HG03439 (cell line): Measurements from ENCODE around the gene CBX8.
A peak's percentile ranks its signal among the peaks of the same experiment; 100 is the strongest.
"Not testable (repeated sequence)": the region's sequence is repeated elsewhere in the genome, so short reads cannot be mapped to it uniquely, and the experiment has no call there.

Source experiments
- ATAC-seq: cut with Tn5 transposase; IDR thresholded peaks from one replicate; pipeline ENCODE4 v1.9.1; 2021; ENCODE audit warnings: mild to moderate bottlenecking, moderate library complexity; ENCODE audit not compliant: unreplicated experiment

The CBX8 gene

GRCh38 chr17:79781736-79782575 is 14.9 kb downstream of the CBX8 start:
- no peak for ATAC-seq

- no peak for ATAC-seq
Measured at GRCh38 chr17:79781012-79781650, 15.7 kb downstream of the CBX8 start.

DNA sequence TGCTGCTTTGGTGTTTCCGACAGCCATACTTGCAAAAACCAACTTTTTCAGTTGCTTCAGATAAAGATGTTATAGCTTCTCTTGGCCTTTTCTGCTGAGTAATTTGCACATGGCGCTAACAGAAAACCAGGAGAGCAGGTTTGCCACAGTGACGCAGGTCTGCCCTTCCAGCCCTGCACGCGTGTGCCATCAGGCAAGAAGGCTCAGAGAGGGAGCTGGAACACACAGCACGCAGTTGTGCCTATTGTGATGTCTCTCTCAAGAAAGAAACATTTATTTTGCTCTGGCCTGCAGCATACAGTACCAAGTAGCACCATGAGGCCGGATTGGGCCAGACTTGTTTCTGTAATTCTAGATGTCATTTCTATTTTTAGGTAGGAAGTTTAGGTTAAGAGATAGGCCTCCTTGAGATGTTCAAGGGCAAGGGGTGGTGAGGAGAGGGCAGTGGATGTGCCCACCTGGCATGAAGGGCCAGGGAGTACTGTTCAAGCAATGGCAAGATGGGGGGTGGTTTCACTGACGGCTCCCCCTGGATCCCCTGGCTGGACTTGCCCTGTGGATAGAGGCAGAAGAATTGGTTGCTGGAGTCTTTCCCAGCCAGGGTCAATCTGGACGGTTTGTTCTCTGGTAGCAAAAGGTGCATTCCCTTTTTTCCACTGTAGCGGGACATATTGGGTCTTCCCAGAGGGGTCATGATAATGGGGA is 17.1 kb downstream of the CBX8 start:
- no peak for ATAC-seq

DNA sequence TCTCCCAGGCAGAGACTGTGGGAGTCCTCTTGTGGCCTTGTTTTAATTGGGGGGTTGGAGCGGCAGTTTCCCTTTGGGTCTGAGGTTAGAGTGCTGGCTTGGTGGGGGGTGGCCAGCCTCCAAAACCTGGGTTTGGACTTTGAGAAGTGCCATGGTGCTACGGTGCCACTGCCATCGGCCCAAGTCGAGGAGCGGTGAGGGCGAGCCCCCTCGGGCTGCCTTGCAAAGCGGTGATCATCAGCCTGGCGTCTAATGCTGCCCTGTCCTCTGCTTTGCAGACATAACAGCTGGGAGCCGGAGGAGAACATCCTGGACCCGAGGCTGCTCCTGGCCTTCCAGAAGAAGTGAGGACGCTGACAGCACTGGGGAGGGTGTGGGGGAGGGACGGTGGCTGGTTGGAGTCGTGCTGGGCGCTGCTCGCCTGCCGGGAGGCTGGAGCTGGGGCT is 17.8 kb downstream of the CBX8 start:
- no peak for ATAC-seq

- peak; percentile 8 for ATAC-seq
Measured at GRCh38 chr17:79778504-79779083, 18.3 kb downstream of the CBX8 start.

- peak; percentile 71 for ATAC-seq
Measured at GRCh38 chr17:79777894-79778503, 18.9 kb downstream of the CBX8 start, which contains the start of gene CBX2. Gene CBX2 (plus strand): TSS chr17:79778148. CDS start chr17:79778236, 88 bp downstream.

- peak; percentile 25 for ATAC-seq
Measured at GRCh38 chr17:79777120-79777893, 19.6 kb downstream of the CBX8 start.

DNA sequence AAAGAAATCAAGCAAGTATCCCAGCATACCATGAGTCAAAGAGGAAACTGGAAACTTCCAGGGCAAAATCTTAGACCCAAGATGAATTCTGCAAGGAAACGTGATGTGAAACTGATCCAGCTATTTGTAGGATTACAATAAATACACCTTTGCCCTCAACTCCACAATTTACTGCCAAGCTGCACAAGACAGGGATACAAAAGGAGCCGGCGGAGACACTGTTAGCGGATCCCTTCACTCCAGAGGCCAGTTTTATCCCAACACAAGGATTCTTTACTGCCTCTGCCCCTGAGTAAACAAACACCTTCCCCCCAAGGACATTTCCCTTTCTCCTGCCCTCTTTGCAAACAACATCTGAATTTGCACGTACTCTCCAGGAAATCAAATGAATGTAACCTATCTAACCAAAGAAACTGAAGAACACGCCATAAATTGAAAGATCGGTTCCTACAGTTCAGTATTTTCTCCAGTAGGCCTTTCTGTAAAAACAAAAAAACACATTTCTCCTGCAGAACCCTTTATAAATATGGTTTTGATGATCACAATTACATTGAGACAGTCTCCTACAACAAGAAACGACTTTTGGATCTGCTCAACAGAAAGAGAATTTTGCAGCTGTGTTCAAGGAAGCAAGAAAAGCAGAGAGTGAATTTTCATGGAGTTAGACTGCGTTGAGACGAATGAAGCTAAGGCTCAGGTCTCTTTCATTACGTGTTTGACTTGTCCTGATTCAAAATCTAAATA is 20.3 kb downstream of the CBX8 start:
- ATAC-seq, result no peak

- no peak for ATAC-seq
Measured at GRCh38 chr17:79775632-79776031, 21.2 kb downstream of the CBX8 start.

DNA sequence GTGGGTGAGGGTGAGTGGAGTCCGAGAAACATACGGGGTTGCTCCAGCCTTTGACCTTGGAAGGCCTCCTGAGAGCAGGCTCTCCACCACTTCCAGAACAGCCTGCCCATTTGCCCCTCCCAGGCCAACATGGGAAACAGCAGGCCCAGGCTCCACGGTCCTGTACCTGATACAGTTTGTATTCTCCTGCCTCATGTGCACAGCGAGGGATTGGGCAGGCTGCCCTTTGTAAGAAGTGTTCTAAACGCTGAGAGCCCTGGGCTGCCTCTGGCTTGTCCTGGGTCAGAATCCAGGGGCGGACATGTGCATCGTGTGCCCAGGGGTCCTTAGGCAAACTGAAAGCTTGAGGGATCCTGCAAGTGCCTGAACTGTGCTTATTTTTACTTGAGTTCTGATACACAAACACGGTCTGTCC is 22.3 kb downstream of the CBX8 start:
- no peak for ATAC-seq

DNA sequence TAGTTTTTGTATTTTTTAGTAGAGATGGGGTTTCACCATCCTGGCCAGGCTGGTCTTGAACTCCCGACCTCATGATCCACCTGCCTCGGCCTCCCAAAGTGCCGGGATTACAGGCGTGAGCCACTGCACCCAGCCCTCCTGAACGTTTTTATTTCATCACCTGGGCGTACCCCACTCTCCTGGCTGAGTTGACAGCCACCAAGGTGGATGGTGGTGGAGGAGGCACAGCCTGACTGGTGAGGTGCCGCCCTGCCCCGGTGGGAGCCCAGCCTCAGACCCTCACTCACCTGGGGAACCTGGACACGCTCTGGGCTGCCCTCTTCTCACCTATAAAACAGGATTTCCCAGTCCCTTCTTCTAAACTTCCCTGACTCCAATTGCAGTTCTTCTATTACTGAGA is 24.2 kb downstream of the CBX8 start:
- ATAC-seq, result not testable (repeated sequence)

DNA sequence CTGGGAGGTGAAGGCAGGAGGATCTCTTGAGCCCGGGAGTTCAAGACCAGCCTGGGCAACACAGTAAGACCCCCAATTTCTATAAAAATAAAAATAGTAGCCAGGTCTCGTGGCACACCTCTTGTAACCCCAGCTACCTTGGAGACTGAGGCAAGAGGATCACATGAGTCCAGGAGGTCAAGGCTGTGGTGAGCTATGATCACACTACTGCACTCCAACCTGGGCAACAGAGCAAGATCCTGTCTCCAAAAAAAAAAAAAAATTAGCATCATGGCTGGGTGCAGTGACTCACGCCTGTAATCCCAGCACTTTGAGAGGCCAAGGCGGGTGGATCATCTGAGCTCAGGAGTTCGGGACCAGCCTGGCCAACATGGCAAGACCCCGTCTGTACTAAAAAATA is 25.6 kb downstream of the CBX8 start:
- no peak for ATAC-seq

DNA sequence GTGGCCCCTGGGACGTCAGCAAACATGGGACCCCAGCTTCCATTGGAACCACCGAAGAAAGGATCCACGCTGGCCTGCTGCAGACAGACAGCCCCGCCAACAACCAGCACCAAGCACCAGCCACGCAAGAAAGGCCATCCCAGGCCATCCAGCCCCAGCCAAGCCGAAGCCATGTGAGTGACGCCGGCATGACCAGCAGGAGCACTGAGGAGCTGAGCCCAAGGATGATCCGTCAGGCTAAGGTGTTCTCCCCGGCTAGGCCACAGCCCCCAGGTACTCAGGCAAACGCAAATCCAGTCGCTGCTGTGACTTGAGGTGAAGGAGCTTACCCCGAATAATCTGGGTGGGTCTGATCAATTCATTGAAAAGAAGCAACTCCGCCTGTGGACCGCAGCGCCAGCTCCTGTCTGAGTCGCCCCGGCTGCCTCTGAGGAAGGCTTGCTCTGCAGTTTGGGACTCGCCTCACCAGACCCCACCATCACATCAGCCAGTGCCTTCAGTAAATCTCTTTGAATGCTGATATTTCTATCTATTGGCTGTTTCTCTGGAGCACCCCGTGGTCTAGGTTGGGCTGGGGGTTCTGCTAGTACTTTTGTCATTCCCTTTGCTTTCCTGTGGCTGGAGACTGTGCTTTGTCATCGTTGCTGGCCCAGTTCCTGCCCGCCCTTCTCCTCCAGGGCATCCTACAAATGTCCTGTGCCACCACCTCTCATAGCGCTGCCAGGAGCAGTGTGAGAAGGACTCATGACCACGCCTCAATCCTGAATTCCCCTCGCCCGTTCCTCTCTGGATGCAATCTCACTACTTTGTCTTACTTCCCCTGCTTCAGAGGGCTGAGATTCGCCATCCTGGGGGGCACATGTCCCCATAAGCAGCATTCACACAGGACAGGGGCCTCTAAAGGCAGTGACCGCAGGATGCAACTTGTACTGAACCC is 27.0 kb downstream of the CBX8 start:
- no peak for ATAC-seq

DNA sequence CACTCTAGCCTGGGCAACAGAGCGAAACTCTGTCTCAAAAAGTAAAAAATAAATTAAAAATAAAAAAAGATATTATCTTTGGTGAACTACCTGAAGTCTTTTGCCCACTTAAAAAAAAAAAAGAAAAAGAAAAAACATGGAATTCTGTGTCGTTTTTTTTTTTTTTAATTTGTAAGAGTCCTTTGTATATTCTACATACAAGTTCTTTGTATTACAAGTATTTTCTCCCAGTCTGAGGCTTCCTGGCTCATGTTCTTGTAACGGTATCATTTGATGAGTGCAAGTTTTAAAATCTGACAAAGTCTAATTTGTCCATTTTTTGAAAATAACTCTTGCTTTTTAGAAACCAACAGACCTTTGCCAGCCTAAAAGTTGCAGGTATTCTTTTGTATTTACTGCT is 31.2 kb downstream of the CBX8 start:
- no peak for ATAC-seq

GRCh38 chr17:79761894-79762589 is 34.8 kb downstream of the CBX8 start:
- no peak for ATAC-seq

DNA sequence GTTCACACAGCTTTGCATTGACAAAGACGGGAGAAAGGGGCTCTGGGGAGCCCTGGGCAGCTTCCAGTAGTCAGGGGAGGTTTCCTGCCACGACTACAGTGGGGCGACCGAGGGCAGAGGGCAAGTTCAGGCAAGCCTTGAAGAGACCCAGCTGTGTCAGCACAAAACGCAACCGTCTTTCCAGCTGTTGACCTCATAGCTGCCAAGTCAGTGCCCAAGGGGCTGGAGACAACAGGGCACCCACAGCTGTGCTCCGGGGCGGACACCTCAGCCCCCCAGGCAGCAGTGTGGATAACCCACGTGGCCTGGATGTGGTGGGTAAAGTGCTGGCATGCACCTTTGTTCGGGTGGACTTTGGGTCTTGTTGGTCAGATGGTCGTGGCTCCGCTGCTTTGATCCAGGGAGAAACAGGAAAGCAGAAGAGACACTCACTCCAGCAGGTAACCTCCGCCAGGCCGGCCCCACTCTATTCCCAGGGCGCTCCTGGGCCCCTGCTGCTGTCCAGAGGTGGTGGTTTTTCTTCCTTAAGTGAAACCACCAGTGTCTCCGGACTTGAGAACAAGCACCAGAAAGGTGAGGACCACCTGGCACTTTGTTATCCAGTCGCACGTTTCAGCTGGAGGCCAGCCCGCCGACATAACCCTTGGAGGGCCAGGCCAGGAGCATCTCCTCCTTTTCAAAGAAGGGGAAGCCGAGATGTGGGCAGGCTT is 36.5 kb downstream of the CBX8 start:
- no peak for ATAC-seq

- ATAC-seq, result no peak
Measured at GRCh38 chr17:79758271-79758670, 38.6 kb downstream of the CBX8 start.
